ENCODE measurements around the gene ANAPC10.

The ANAPC10 gene

GRCh38 chr4:145043306-145043705, 54.7 kb downstream of the ANAPC10 start:
- Histone ChIP-seq H2BK15ac (replicated peaks; ENCODE audit: low read depth) (no peak overlapping the region), H3K27ac (ENCODE audit: low read depth, low read length) (no peak overlapping the region), H3K4ac (ENCODE audit: low read depth, low read length) (no peak overlapping the region), H3K4me1 (ENCODE audit: control insufficient read depth, low read depth, low read length) (no peaks in the 10 kb centered on the region), H3K56ac (ENCODE audit: low read length) (no peak overlapping the region), H3K27me3 (ENCODE audit: insufficient read depth, low read length, poor library complexity) (no peaks in the 10 kb centered on the region), H4K5ac (ENCODE audit: low read length) (no peak overlapping the region), H4K8ac (ENCODE audit: low read depth, low read length) (no peak overlapping the region), H3K36me3 (ENCODE audit: control insufficient read depth, insufficient read depth, low read length) (no peaks in the 10 kb centered on the region), H3K4me2 (ENCODE audit: low read length) (no peak overlapping the region), H3K23ac (ENCODE audit: low read length) (no peak overlapping the region), H2BK120ac (ENCODE audit: low read depth, low read length) (no peak overlapping the region), H3K4me3 (ENCODE audit: low read length) (no peak overlapping the region), H3K18ac (ENCODE audit: low read length) (no peak overlapping the region), H3K9ac (ENCODE audit: low read length) (no peak overlapping the region), H2BK5ac (ENCODE audit: low read length) (no peak overlapping the region), H3K79me1 (ENCODE audit: low read length) (peaks cover 2% of the 10 kb centered on the region), H3K79me2 (ENCODE audit: control insufficient read depth, insufficient read depth, low read length) (no peaks in the 10 kb centered on the region), H2AK5ac (ENCODE audit: low read length) (no peak overlapping the region)
- WGBS (ENCODE audit: extremely low coverage, insufficient coverage, low lambda C conversion rate), result 100% methylated on average over 1 of the region's 3 CpGs
- DNase-seq, result no peak

DNA sequence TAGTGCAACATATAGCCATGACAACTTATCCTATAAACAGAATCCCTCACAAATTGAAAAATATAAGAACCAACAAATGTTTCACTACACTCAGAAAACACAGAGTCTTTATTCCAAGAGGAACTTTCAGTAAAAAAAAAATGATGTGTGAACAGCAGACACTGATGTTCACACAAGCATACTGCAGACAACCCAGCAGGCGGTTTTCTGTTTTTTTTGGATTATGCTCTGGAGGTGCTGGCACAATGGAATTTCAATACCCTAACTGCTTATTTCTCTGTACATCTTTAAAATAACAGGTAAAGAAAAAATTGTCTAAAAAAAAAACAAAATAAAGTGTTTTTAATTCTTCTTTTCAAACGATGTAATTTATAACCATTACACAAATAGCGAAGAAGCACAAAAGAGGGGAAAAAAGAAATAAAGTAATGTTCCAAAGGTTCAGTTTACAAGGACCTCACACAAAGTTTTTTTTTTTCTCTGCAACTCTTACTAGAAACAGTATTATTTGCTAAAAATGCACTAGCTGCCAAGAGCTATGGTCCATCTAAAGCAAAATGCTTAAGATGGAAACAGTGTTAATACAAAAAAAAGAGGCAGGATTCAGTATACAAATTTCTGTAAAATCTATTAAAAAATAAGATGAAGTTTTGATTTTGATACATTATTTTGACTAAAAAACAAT, 55.3 kb downstream of the ANAPC10 start:
- Histone ChIP-seq H3K18ac (ENCODE audit: low read length) (no peak overlapping the region), H2BK120ac (ENCODE audit: low read depth, low read length) (no peak overlapping the region), H3K56ac (ENCODE audit: low read length) (no peak overlapping the region), H2AK5ac (ENCODE audit: low read length) (no peak overlapping the region), H3K4me3 (ENCODE audit: low read length) (no peak overlapping the region), H3K9ac (ENCODE audit: low read length) (no peak overlapping the region), H4K5ac (ENCODE audit: low read length) (no peak overlapping the region), H3K27ac (ENCODE audit: low read depth, low read length) (no peak overlapping the region), H3K79me2 (ENCODE audit: control insufficient read depth, insufficient read depth, low read length) (no peaks in the 10 kb centered on the region), H3K23ac (ENCODE audit: low read length) (no peak overlapping the region), H3K27me3 (ENCODE audit: insufficient read depth, low read length, poor library complexity) (no peaks in the 10 kb centered on the region), H3K4ac (ENCODE audit: low read depth, low read length) (no peak overlapping the region), H3K79me1 (ENCODE audit: low read length) (peaks cover 2% of the 10 kb centered on the region), H2BK15ac (replicated peaks; ENCODE audit: low read depth) (no peak overlapping the region), H4K8ac (ENCODE audit: low read depth, low read length) (no peak overlapping the region), H3K4me1 (ENCODE audit: control insufficient read depth, low read depth, low read length) (no peaks in the 10 kb centered on the region), H2BK5ac (ENCODE audit: low read length) (no peak overlapping the region), H3K4me2 (ENCODE audit: low read length) (no peak overlapping the region), H3K36me3 (ENCODE audit: control insufficient read depth, insufficient read depth, low read length) (no peaks in the 10 kb centered on the region)
- WGBS (ENCODE audit: extremely low coverage, insufficient coverage, low lambda C conversion rate), result no CpG with 5 or more reads among the region's 3 CpGs
- DNase-seq, result no peak

DNA sequence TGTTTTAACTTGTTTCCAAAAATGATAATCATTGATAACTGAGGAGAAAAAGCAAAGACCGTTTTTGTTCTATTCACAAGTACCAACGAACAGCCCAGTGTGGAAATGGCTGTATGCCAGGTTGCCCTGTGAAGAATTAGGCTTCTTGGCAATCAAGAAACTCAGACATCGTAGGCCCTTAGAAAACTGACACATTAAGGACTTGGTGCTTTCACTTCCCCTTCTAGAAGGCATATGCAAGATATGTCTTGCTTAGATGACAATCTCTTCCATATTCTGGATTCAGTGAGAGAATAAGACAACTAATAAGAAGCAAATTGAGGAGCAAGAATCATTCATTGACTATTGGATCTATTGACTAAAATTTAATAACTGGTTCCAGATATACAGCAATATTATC, 56.6 kb downstream of the ANAPC10 start:
- no peak overlapping the region for H4K5ac ChIP-seq (ENCODE audit: low read length)
- H3K4me1 ChIP-seq (ENCODE audit: control insufficient read depth, low read depth, low read length), result no peaks in the 10 kb centered on the region
- H2BK120ac ChIP-seq (ENCODE audit: low read depth, low read length), result no peak overlapping the region
- no peak overlapping the region for H3K23ac ChIP-seq (ENCODE audit: low read length)
- H3K79me1 ChIP-seq (ENCODE audit: low read length), result peaks cover 2% of the 10 kb centered on the region
- H3K4me2 ChIP-seq (ENCODE audit: low read length), result no peak overlapping the region
- no peak overlapping the region for H3K27ac ChIP-seq (ENCODE audit: low read depth, low read length)
- no peak overlapping the region for H2BK15ac ChIP-seq (replicated peaks; ENCODE audit: low read depth)
- H3K79me2 ChIP-seq (ENCODE audit: control insufficient read depth, insufficient read depth, low read length), result no peaks in the 10 kb centered on the region
- H3K4ac ChIP-seq (ENCODE audit: low read depth, low read length), result no peak overlapping the region
- no peak overlapping the region for H3K18ac ChIP-seq (ENCODE audit: low read length)
- no peak overlapping the region for H4K8ac ChIP-seq (ENCODE audit: low read depth, low read length)
- DNase-seq, result no peak
- H3K56ac ChIP-seq (ENCODE audit: low read length), result no peak overlapping the region
- H2BK5ac ChIP-seq (ENCODE audit: low read length), result no peak overlapping the region
- no CpG with 5 or more reads among the region's 3 CpGs for WGBS (ENCODE audit: extremely low coverage, insufficient coverage, low lambda C conversion rate)
- H3K27me3 ChIP-seq (ENCODE audit: insufficient read depth, low read length, poor library complexity), result no peaks in the 10 kb centered on the region
- no peak overlapping the region for H3K4me3 ChIP-seq (ENCODE audit: low read length)
- H3K9ac ChIP-seq (ENCODE audit: low read length), result no peak overlapping the region
- no peaks in the 10 kb centered on the region for H3K36me3 ChIP-seq (ENCODE audit: control insufficient read depth, insufficient read depth, low read length)
- no peak overlapping the region for H2AK5ac ChIP-seq (ENCODE audit: low read length)

- H3K4me2 ChIP-seq (ENCODE audit: low read length), result no peak overlapping the region
- H3K27ac ChIP-seq (ENCODE audit: low read depth, low read length), result no peak overlapping the region
- no peak overlapping the region for H3K23ac ChIP-seq (ENCODE audit: low read length)
- no peaks in the 10 kb centered on the region for H3K79me2 ChIP-seq (ENCODE audit: control insufficient read depth, insufficient read depth, low read length)
- no peaks in the 10 kb centered on the region for H3K4me1 ChIP-seq (ENCODE audit: control insufficient read depth, low read depth, low read length)
- no peaks in the 10 kb centered on the region for H3K79me1 ChIP-seq (ENCODE audit: low read length)
- DNase-seq, result no peak
- H3K9ac ChIP-seq (ENCODE audit: low read length), result no peak overlapping the region
- no peak overlapping the region for H2BK15ac ChIP-seq (replicated peaks; ENCODE audit: low read depth)
- no peak overlapping the region for H2AK5ac ChIP-seq (ENCODE audit: low read length)
- H4K8ac ChIP-seq (ENCODE audit: low read depth, low read length), result no peak overlapping the region
- H3K4ac ChIP-seq (ENCODE audit: low read depth, low read length), result no peak overlapping the region
- H3K36me3 ChIP-seq (ENCODE audit: control insufficient read depth, insufficient read depth, low read length), result peaks cover 2% of the 10 kb centered on the region
- H3K18ac ChIP-seq (ENCODE audit: low read length), result no peak overlapping the region
- no peak overlapping the region for H3K4me3 ChIP-seq (ENCODE audit: low read length)
- no peak overlapping the region for H4K5ac ChIP-seq (ENCODE audit: low read length)
- H2BK120ac ChIP-seq (ENCODE audit: low read depth, low read length), result no peak overlapping the region
- H2BK5ac ChIP-seq (ENCODE audit: low read length), result no peak overlapping the region
- H3K27me3 ChIP-seq (ENCODE audit: insufficient read depth, low read length, poor library complexity), result no peaks in the 10 kb centered on the region
- no peak overlapping the region for H3K56ac ChIP-seq (ENCODE audit: low read length)
- WGBS (ENCODE audit: extremely low coverage, insufficient coverage, low lambda C conversion rate), result no CpG with 5 or more reads among the region's 2 CpGs
Measured at GRCh38 chr4:145035494-145036136, 62.4 kb downstream of the ANAPC10 start.

- no peak overlapping the region for H3K23ac ChIP-seq (ENCODE audit: low read length)
- WGBS (ENCODE audit: extremely low coverage, insufficient coverage, low lambda C conversion rate), result no CpG with 5 or more reads among the region's 6 CpGs
Measured at GRCh38 chr4:145034727-145035211, 63.2 kb downstream of the ANAPC10 start.

More at GRCh38 chr4:145034727-145035211, 63.2 kb downstream of the ANAPC10 start:
- DNase-seq, result peak; percentile 83
- H3K9ac ChIP-seq (ENCODE audit: low read length), result no peak overlapping the region
- H3K4me2 ChIP-seq (ENCODE audit: low read length), result no peak overlapping the region
- no peak overlapping the region for H4K8ac ChIP-seq (ENCODE audit: low read depth, low read length)
- no peaks in the 10 kb centered on the region for H3K4me1 ChIP-seq (ENCODE audit: control insufficient read depth, low read depth, low read length)
- no peak overlapping the region for H2BK120ac ChIP-seq (ENCODE audit: low read depth, low read length)
- H3K27ac ChIP-seq (ENCODE audit: low read depth, low read length), result no peak overlapping the region
- H2BK5ac ChIP-seq (ENCODE audit: low read length), result no peak overlapping the region
- no peak overlapping the region for H3K4ac ChIP-seq (ENCODE audit: low read depth, low read length)
- no peak overlapping the region for H4K5ac ChIP-seq (ENCODE audit: low read length)
- no peak overlapping the region for H3K56ac ChIP-seq (ENCODE audit: low read length)
- no peak overlapping the region for H3K18ac ChIP-seq (ENCODE audit: low read length)
- H2AK5ac ChIP-seq (ENCODE audit: low read length), result no peak overlapping the region
- H3K79me1 ChIP-seq (ENCODE audit: low read length), result no peaks in the 10 kb centered on the region
- H3K36me3 ChIP-seq (ENCODE audit: control insufficient read depth, insufficient read depth, low read length), result peaks cover 2% of the 10 kb centered on the region
- no peaks in the 10 kb centered on the region for H3K27me3 ChIP-seq (ENCODE audit: insufficient read depth, low read length, poor library complexity)
- no peak overlapping the region for H2BK15ac ChIP-seq (replicated peaks; ENCODE audit: low read depth)
- no peak overlapping the region for H3K4me3 ChIP-seq (ENCODE audit: low read length)
- no peaks in the 10 kb centered on the region for H3K79me2 ChIP-seq (ENCODE audit: control insufficient read depth, insufficient read depth, low read length)
